T-cell (primary cell): ENCODE data around the gene CRACR2B. TPM values are rescaled to one million over a fixed set of nuclear protein-coding genes. Genes with fewer than 3 reads are reported as not detected.

Source experiments
- ATAC-seq, 4 experiments: fragments of 200-7000 bp in 3 of 4; fragments of 150-1000 bp in 1 of 4; cut with Tn5 transposase; replicated peaks in 1 of 4; 1 replicate in 3 of 4; 2 replicates in 1 of 4; pipeline ENCODE4 v1.10.0; 2021; ENCODE audit warnings: moderate library complexity in 3 of 4, mild to moderate bottlenecking in 2 of 4, moderate number of reproducible peaks in 1 of 4
- CTCF ChIA-PET, 2 donors: fragments of 300-600 bp; sonication (Branson Sonifier 250); formaldehyde crosslinking; loops; one replicate each; lab custom pipeline; 2022; ENCODE audit warnings: antibody characterized with exemption in 2 of 2; lab: Charles Lee
- POLR2A ChIA-PET, 2 donors: fragments of 300-600 bp; sonication (Branson Sonifier 250); formaldehyde crosslinking; loops; one replicate each; lab custom pipeline; 2022; ENCODE audit warnings: antibody characterized with exemption in 2 of 2; lab: Charles Lee
- DNase-seq, 35 experiments: peaks; one replicate each; pipeline versions ENCODE4 v3.0.0 to v3.0.0-alpha.2; 2013 to 2023
- H3K27ac ChIP-seq: one replicate; pipeline ENCODE4 v1.5.1; 2013; ENCODE audit warnings: low read length
- H3K27me3 ChIP-seq, 2 experiments: replicated peaks in 1 of 2; 1 replicate in 1 of 2; 2 replicates in 1 of 2; pipeline versions ENCODE4 v1.6.1 to v1.7.0; 2013; ENCODE audit warnings: low read length in 1 of 2, mixed read lengths in 1 of 2; ENCODE audit not compliant: control insufficient read depth in 2 of 2, insufficient read depth in 2 of 2; ENCODE audit errors: extremely low read depth in 1 of 2
- H3K36me3 ChIP-seq, 2 donors: 1 replicate in 1 of 2; 2 replicates in 1 of 2; pipeline versions ENCODE4 v1.6.1 to v1.7.0; 2013; ENCODE audit warnings: low read length in 1 of 2; ENCODE audit not compliant: control insufficient read depth in 2 of 2, insufficient read depth in 1 of 2; ENCODE audit errors: extremely low read depth in 1 of 2
- H3K4me1 ChIP-seq, 2 experiments: 1 replicate in 1 of 2; 2 replicates in 1 of 2; pipeline versions ENCODE4 v1.6.1 to v1.7.0; 2013; ENCODE audit warnings: low read length in 2 of 2, mixed read lengths in 1 of 2; ENCODE audit not compliant: insufficient read depth in 2 of 2, control insufficient read depth in 1 of 2; ENCODE audit errors: extremely low read depth in 1 of 2
- H3K4me3 ChIP-seq, 2 donors: 1 replicate in 1 of 2; 2 replicates in 1 of 2; pipeline versions ENCODE4 v1.5.1 to v1.7.0; 2013; ENCODE audit warnings: mild to moderate bottlenecking in 2 of 2, low read length in 1 of 2, moderate library complexity in 1 of 2; ENCODE audit not compliant: control insufficient read depth in 1 of 2; ENCODE audit errors: extremely low read depth in 1 of 2
- H3K9me3 ChIP-seq: 2 replicates; pipeline ENCODE4 v1.7.0; 2013
- H3K27ac Mint-ChIP-seq, 2 donors: one replicate each; pipeline ENCODE4 v1.8.0; 2020 to 2021; ENCODE audit warnings: mild to moderate bottlenecking in 2 of 2, mixed read lengths in 2 of 2
- H3K27me3 Mint-ChIP-seq, 2 donors: one replicate each; pipeline ENCODE4 v1.8.0; 2021 to 2022; ENCODE audit warnings: mixed read lengths in 2 of 2
- H3K36me3 Mint-ChIP-seq: one replicate; pipeline ENCODE4 v1.8.0; 2021; ENCODE audit warnings: mixed read lengths
- H3K4me1 Mint-ChIP-seq, 3 donors: one replicate each; pipeline ENCODE4 v1.8.0; 2020 to 2022; ENCODE audit warnings: mixed read lengths in 3 of 3, mild to moderate bottlenecking in 1 of 3
- H3K4me3 Mint-ChIP-seq, 3 donors: one replicate each; pipeline ENCODE4 v1.8.0; 2020 to 2022; ENCODE audit warnings: mild to moderate bottlenecking in 3 of 3, mixed read lengths in 3 of 3, moderate library complexity in 3 of 3
- H3K9me3 Mint-ChIP-seq, 3 donors: one replicate each; pipeline ENCODE4 v1.8.0; 2020 to 2022; ENCODE audit warnings: mixed read lengths in 3 of 3
- WGBS: methylation state at CpG from one replicate; pipeline ENCODE4 v1.1.5; 2013; ENCODE audit warnings: missing lambda C conversion rate; ENCODE audit not compliant: insufficient coverage; 5-methylcytosine and 5-hydroxymethylcytosine counted together
- total RNA-seq, 35 experiments: library from RNA in 6 of 35; stranded (reverse) in 6 of 35; fragments of 120-200 nt in 1 of 35; gene quantifications; one replicate each; pipeline versions ENCODE4 v1.2.1 to v1.2.4 and lab custom pipeline; 2013 to 2026

Gene CRACR2B
- total RNA-seq, 5 donors from 2014 or later (not counting 1 experiment from before 2014, with no cell fraction given) = 1.4 to 2.9 (median 1.5) TPM

DNA sequence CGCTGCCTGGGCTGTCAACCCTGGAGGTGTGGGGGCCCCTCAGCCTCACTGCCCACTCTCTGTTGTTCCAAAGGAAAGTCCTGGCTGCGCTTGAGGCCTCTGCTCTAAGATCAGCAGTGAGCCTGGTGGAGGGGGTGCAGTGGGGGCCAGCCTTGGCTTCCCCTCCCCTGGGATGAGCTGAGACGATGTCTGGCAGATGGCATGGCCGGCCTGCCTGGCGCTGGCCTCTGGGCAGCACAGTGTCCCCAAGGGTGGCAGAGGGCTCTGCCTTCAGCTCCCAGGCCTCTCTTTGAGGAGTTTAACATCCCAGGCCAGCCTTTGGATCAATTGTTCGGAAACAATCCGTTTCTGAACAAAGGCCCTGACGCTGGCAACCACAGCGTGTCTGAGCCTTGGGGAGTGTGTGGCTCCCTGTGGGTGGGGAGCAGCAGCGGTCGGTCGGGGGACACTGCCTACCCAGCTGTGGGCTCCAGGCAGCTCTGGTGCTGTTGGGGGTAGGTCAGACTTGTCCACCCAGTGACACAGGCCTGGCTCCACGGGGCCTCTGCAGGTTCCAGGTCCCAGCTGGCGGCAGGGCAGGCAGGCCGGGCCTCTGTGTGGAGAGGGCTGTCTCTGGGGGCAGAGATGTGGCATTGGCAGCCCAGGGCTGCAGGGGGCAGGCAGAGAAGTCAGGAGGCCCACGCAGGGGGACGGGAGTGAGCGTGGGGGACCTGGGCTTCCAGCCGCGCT lies 27.0 kb downstream of the CRACR2B start:
- H3K4me3 Mint-ChIP-seq = no peak overlapping the region
- no peaks in the 10 kb centered on the region for H3K9me3 Mint-ChIP-seq
- no peaks in the 10 kb centered on the region for H3K27me3 Mint-ChIP-seq
- DNase-seq = no peak
- Histone ChIP-seq H3K36me3 (no peaks in the 10 kb centered on the region), H3K4me1 (peaks cover 0 to 8% of the 10 kb centered on the region in 2 experiments), H3K4me3 (no peak overlapping the region), H3K27ac (no peak overlapping the region), H3K9me3 (no peaks in the 10 kb centered on the region), H3K27me3 (peaks cover 0 to 28% of the 10 kb centered on the region in 2 experiments)
- ChIA-PET CTCF (no interaction called here), POLR2A (no interaction called here)
- H3K27ac Mint-ChIP-seq = no peak overlapping the region
- H3K36me3 Mint-ChIP-seq = no peaks in the 10 kb centered on the region
- H3K4me1 Mint-ChIP-seq = peaks cover 0 to 4% (median 0%) of the 10 kb centered on the region in 3 donors
- whole genome bisulfite sequencing = 88% methylated on average over 19 of the region's 20 CpGs
- no peak for ATAC-seq

DNA sequence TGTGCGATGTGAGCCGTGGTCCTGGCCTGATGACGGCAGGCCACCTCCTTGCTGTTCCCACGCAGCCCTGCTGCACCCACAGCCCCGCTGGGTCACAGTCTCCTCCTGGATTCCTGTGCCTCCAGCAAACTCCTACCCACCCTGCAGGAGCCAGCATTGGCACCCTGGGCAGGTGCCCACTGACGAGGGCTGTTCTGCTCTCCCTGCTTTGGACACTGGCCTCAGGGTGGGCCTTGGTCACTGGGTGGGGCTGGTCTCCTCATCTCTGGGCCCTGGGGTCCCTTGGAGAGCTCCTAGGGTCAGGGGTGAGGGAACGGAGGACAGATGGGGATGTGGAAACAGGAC lies 27.6 kb downstream of the CRACR2B start:
- ChIA-PET POLR2A (no interaction called here), CTCF (no interaction called here)
- H3K4me3 ChIP-seq = no peak overlapping the region
- H3K36me3 Mint-ChIP-seq = no peaks in the 10 kb centered on the region
- H3K9me3 Mint-ChIP-seq = no peaks in the 10 kb centered on the region
- no peaks in the 10 kb centered on the region for H3K36me3 ChIP-seq
- peaks cover 0 to 6% of the 10 kb centered on the region in 2 experiments for H3K4me1 ChIP-seq
- peaks cover 0 to 30% of the 10 kb centered on the region in 2 experiments for H3K27me3 ChIP-seq
- DNase-seq (no peak), ATAC-seq (no peak)
- H3K4me3 Mint-ChIP-seq = no peak overlapping the region
- H3K4me1 Mint-ChIP-seq = peaks cover 0 to 4% (median 0%) of the 10 kb centered on the region in 3 donors
- WGBS = 83% methylated on average over 7 of the region's 7 CpGs
- no peaks in the 10 kb centered on the region for H3K9me3 ChIP-seq
- no peak overlapping the region for H3K27ac Mint-ChIP-seq
- no peak overlapping the region for H3K27ac ChIP-seq
- no peaks in the 10 kb centered on the region for H3K27me3 Mint-ChIP-seq

DNA sequence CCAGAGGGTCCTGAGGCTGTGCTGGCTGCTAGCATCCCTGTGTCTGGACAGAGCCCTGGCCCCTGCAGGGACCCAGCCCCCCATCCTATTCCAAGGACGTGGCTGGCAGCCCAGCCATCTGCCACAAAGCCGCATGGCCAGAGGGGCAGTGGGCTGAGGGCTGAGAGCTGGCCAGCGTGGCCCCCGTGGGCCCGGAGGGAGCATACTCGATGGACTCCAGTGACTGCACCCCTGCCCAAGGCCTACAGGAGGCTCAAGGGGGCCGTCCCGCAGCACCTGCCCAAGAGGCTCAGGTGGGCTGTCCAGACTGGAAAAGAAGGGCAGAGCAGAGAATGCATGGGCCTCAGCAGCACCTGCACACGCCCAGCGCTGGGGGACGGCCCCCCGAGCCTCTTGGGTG lies 28.1 kb downstream of the CRACR2B start:
- no peak overlapping the region for H3K27ac ChIP-seq
- CTCF ChIA-PET = no interaction called here
- no peak overlapping the region for H3K4me3 ChIP-seq
- H3K9me3 ChIP-seq = no peaks in the 10 kb centered on the region
- Mint-ChIP-seq H3K27me3 (no peaks in the 10 kb centered on the region), H3K27ac (no peak overlapping the region), H3K4me1 (peaks cover 0 to 4% (median 0%) of the 10 kb centered on the region in 3 donors), H3K4me3 (no peak overlapping the region), H3K36me3 (no peaks in the 10 kb centered on the region), H3K9me3 (no peaks in the 10 kb centered on the region)
- H3K36me3 ChIP-seq = no peaks in the 10 kb centered on the region
- ATAC-seq (no peak), DNase-seq (no peak)
- POLR2A ChIA-PET = no interaction called here
- WGBS = 91% methylated on average over 12 of the region's 12 CpGs
- peaks cover 0 to 6% of the 10 kb centered on the region in 2 experiments for H3K4me1 ChIP-seq
- H3K27me3 ChIP-seq = peaks cover 0 to 27% of the 10 kb centered on the region in 2 experiments

DNA sequence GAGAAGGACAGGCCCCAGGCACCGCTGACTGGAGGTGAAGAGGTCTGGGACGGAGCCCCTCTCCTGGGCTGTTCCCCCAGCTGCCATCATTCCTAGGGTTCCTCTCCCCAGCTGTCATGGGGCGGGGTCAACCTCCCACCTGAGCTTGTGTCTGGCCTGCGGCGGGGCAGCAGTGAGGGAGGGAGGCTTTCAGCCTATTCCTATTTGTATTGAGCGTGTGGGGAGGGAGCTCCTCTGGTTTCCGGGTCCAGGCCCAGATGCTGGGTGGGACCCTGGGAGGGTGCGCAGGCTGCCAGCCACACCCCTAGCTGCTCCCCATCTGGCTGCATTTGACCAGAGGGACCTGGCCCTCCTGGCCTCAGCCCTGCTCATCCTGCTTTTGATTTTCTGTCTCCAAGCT lies 28.7 kb downstream of the CRACR2B start:
- no peak overlapping the region for H3K4me3 Mint-ChIP-seq
- no peaks in the 10 kb centered on the region for H3K27me3 Mint-ChIP-seq
- H3K27ac Mint-ChIP-seq = no peak overlapping the region
- H3K27ac ChIP-seq = no peak overlapping the region
- no peaks in the 10 kb centered on the region for H3K36me3 ChIP-seq
- peaks cover 0 to 4% (median 0%) of the 10 kb centered on the region in 3 donors for H3K4me1 Mint-ChIP-seq
- H3K9me3 Mint-ChIP-seq = no peaks in the 10 kb centered on the region
- 90% methylated on average over 4 of the region's 8 CpGs for WGBS
- POLR2A ChIA-PET = no interaction called here
- peaks cover 0 to 6% of the 10 kb centered on the region in 2 experiments for H3K4me1 ChIP-seq
- H3K9me3 ChIP-seq = no peaks in the 10 kb centered on the region
- no peak for DNase-seq
- no peaks in the 10 kb centered on the region for H3K36me3 Mint-ChIP-seq
- no peak overlapping the region for H3K4me3 ChIP-seq
- CTCF ChIA-PET = no interaction called here
- no peak for ATAC-seq
- peaks cover 0 to 21% of the 10 kb centered on the region in 2 experiments for H3K27me3 ChIP-seq

DNA sequence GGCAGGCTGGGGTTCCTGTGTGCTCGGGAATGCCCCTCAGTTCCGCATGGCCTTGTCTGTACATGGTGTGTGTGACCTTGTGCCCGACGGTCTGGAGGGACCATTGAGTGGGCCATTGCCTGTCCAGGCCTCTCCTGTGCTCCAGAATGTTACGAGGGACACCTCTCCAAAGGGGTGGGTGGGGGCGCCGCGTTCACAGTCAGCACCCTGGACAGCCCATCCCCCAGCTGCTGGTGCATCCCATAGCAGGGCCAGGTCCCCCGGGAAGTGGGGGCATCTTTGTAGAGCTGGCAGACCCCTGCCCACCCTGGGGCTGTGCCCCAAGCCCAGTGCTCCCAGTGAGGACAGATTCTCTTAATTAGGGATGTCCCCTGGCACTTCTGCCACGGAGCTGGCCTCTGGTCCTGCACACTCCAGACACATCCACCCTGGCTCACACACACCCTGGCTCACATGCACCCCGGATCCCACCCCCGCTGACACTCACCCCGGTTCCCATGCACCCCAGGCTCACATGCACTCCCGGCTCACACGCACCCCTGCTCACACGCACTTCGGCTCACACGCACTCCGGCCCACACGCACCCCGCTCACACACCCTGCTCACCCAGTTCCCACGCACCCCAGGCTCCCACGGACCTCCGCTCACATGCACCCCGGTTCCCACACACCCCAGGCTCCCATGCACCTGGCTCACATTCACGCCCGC lies 30.5 kb downstream of the CRACR2B start:
- Mint-ChIP-seq H3K4me3 (no peak overlapping the region), H3K27ac (no peak overlapping the region), H3K27me3 (no peaks in the 10 kb centered on the region), H3K36me3 (no peaks in the 10 kb centered on the region), H3K4me1 (peaks cover 0 to 4% (median 0%) of the 10 kb centered on the region in 3 donors), H3K9me3 (no peaks in the 10 kb centered on the region)
- ChIA-PET CTCF (no interaction called here), POLR2A (interaction anchor here in 1 of 2 donors (0.7 kb wide), 1 partner anchor 10 kb away, joined by 7 read pairs; no protein-coding TSS in a partner anchor)
- H3K4me3 ChIP-seq = no peak overlapping the region
- H3K4me1 ChIP-seq = peaks cover 0 to 6% of the 10 kb centered on the region in 2 experiments
- no peak overlapping the region for H3K27ac ChIP-seq
- DNase-seq (no peak), ATAC-seq (no peak)
- H3K9me3 ChIP-seq = no peaks in the 10 kb centered on the region
- 89% methylated on average over 22 of the region's 27 CpGs for WGBS
- peaks cover 0 to 10% of the 10 kb centered on the region in 2 experiments for H3K27me3 ChIP-seq
- H3K36me3 ChIP-seq = no peaks in the 10 kb centered on the region

DNA sequence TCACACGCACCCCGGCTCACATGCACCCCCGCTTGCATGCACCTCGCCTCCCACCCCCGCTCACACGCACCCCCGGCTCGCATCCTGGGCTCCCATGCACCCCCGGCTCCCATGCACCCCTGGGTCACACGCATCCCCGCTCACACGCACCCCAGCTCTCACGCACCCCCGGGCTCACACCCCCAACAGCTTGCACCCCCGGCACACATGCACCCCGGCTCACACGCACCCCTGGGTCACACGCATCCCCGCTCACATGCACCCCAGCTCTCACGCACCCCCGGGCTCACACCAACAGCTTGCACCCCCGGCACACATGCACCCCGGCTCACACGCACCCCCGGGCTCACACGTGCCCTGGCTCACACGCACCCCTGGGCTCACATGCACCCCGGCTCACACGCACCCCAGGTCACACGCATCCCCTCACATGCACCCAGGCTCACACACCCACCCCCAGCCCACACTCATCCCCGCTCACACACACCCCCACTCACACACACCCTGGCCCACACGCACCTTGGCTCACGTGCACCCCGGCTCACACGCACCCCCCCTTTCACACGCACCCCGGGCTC lies 31.1 kb downstream of the CRACR2B start:
- CTCF ChIA-PET = no interaction called here

More for the DNA sequence above, 31.1 kb downstream of the CRACR2B start:
- DNase-seq = no peak
- no peak overlapping the region for H3K4me3 ChIP-seq
- no peaks in the 10 kb centered on the region for H3K9me3 ChIP-seq
- H3K27me3 ChIP-seq = peaks cover 0 to 10% of the 10 kb centered on the region in 2 experiments
- Mint-ChIP-seq H3K27me3 (no peaks in the 10 kb centered on the region), H3K4me1 (peaks cover 0 to 4% (median 0%) of the 10 kb centered on the region in 3 donors), H3K9me3 (no peaks in the 10 kb centered on the region), H3K4me3 (no peak overlapping the region), H3K36me3 (no peaks in the 10 kb centered on the region), H3K27ac (no peak overlapping the region)
- 93% methylated on average over 25 of the region's 37 CpGs for whole genome bisulfite sequencing
- H3K36me3 ChIP-seq = no peaks in the 10 kb centered on the region
- H3K4me1 ChIP-seq = peaks cover 0 to 6% of the 10 kb centered on the region in 2 experiments
- no peak overlapping the region for H3K27ac ChIP-seq
- no peak for ATAC-seq
- POLR2A ChIA-PET = interaction anchor here in 1 of 2 donors (0.7 kb wide), 1 partner anchor 9 kb away, joined by 7 read pairs; no protein-coding TSS in a partner anchor
